Measurements from ENCODE around the gene LAMC1.

LAMC1 gene

DNA sequence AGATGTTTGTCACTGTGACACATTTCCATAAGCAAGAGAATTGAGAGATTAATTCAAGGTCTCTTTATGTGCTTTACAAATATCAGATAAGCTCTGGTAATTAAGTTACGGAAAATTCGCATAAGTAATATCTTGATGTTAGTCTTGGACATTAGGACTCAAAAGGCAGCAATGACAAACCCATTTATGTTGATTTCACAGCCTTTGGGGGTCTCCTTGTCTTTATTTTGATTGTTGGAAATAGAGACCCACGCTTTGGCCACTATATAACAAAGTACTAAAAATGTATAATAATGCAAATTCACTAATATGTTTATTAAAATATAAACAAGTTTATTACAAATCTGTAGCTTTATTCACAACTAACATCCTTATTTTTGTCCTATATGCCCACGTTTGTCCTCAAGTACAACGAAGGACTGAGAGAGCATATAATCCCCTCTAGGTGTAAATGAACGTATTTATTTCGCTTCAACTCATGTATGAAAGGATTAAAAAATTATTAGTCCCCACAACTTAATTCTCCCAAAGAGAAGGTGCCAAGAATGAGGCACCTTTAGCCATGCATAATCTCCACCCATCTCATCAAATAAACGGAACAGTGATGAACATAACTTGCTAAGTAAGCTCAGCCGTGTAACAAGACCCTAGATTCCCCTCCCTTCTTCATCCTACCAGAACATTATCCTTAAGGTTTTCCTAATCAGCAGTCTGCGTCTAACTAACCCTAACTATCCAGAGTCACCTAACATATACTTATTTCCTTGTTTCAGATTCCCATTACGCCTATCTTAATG lies 1.6 kb upstream of the LAMC1 start:
- DNase-seq (ENCODE audit: low spot score) = no peak

DNA sequence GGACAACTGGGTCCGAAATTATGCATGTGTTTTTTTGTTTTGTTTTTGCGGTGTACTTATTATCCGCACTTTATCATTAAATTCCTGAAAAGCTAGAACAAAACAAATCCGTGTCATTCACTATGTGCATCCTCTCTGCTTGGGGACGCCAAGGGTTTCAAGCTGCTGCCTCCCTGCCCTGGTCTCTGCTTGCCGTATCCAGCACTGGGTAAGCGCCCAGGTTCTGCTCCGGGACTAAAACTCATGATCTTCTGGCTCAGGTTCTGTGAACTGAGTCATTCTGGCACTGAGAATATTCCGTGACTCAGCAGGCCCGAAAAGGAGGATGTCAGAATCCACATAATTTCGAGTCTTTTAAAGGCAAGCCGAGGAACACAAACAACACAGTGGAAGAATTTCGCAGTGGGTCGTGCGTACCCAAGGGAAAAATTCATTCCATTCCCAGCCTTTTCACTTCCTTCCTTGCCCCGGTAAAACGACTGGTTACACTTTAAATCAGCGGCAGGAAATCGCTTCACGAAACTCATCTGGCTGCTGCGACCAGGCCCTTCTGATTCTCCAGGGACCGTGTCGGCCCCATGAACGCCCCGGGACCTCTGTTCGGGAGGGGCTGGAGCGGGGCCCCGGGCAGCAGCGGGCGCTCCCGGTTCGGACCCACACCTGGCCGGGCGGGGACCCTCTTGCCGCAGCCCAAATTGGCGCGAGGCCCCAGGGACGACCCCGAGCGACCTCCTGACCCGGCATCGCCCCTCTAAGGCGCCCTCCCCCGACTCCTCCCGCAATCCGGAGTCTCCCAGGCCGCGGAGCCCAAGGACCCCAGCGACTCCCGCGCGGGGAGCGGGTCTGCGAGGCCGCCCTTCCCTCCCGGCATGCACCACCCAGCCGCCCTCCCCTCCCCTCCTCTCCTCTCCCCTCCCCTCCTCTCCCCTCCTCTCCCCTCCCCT lies 746 bp upstream of the LAMC1 start:
- peak; percentile 58 for DNase-seq (ENCODE audit: low spot score)

DNA sequence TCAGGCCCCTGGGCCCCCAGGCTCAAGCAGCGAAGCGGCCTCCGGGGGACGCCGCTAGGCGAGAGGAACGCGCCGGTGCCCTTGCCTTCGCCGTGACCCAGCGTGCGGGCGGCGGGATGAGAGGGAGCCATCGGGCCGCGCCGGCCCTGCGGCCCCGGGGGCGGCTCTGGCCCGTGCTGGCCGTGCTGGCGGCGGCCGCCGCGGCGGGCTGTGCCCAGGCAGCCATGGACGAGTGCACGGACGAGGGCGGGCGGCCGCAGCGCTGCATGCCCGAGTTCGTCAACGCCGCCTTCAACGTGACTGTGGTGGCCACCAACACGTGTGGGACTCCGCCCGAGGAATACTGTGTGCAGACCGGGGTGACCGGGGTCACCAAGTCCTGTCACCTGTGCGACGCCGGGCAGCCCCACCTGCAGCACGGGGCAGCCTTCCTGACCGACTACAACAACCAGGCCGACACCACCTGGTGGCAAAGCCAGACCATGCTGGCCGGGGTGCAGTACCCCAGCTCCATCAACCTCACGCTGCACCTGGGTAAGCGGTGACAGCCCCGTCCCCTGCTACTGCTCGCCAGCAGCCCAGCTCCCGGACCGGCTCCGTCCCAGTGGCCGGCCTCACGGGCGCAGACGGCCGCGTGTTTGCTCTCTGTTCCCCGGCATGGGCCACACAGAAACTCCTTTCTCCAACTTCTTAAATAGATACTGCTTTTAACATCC lies 539 bp downstream of the LAMC1 start:
- peak; percentile 31 for DNase-seq (ENCODE audit: low spot score)

DNA sequence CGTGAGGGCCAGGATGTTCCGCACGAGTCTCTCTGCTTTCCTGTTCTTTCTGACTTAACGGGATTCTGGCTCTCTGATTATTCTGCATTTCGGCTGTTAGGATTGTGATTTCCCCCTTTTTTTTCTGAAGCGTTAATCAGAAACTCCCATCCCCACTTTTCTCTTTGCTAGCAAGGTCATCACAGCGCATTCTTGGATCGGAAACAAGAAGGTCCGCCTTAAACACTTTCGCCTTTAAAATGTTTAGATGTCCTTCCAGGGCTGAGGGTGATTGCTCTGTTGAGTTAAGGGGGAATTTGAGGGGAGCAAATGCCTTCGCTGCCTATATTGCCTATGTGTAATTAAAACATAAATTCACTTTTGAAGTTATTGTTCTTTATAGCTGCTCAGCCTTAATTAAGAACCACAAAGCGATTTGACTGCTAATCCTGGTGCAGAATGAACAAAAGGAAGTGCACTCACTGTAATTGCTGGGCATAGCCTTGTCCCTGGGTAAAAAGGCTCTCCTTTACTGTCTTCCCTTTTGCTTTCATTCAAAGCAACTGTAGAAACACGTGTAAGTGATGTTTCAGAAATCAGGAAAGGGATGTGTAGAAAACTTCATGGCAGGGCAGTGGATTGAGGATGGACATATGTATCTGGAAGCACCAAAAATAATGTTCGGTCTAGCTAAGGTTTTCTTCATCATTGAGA lies 1.2 kb downstream of the LAMC1 start:
- no peak for DNase-seq (ENCODE audit: low spot score)

DNA sequence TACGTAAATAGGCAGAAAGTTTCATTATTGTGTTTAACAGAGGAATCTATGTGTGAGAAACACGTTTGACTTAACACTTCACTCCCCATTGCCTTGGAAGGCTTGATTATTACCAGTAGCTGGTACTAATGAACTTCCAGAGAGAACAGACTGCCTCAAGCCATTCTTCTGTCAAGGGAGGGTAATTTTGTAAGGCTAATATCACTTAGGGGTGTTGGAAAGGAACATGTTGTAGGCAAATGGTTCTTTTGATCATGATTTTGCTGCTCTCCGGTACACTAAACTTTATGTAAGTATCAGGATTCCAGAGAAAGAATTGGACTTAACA lies 1.8 kb downstream of the LAMC1 start:
- DNase-seq (ENCODE audit: low spot score) = no peak

DNA sequence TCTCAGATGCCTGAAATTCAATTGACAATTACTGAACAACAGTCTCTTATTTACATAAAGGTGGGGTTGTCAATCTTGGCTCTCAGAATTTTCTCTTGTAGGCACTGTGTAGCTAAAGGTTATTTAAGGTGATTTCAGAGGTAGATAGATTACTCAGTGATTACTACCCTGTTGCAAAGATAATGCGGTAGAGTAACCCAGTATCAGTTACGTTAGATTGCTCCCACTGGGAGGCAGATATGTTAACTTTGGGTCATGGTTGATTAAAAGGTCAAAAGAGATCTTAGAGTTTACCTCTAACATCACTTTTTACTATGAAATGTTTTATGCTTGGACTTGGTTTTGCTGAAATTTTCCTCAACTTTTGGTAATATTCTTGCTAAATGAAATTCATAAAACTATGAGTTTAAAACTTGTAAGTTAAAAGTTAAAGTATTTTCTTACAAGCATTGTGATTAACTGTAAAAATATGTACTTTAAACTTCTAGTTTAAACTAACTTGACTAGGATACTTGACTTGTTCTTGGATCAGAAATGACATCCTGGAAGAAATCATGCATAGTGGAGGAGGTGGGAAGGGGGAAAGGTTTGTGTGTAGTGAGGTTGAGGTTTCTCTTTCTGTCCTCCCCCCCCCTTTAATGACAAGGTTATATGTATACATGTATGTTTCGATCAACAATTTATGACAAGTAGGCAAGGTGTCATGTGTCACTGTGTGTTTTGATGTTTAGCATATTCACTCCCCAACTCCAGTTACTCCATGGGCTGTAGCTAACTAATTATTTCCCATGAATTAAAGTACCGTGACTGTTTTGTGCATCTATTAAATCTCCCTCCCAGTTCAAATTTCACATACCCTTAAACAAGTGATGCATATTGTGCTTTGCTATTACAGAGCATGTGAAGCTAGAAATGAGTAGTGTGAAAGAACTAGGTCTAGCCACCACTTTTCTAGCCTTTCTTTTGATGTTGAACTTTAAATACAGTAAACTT lies 2.9 kb downstream of the LAMC1 start:
- DNase-seq (ENCODE audit: low spot score) = no peak

DNA sequence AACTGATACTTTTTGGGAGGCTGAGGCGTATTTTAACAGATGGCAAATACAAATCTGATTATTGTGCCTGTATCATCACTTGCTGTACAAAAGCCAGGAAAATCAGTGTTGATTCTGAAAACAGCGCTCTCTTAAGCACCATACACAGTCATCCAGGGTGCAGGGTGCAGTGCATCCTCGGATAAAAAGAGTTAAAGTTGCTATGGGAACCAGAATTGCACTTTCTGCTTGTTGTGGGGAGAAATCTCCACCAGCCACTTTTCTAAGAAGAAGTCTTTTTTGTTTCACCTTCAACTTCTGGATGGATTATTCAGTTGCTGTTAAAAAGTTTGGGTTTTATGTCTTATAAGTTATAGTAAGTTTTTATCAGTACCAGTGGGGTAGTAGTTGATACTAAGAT lies 3.8 kb downstream of the LAMC1 start:
- DNase-seq (ENCODE audit: low spot score) = no peak

DNA sequence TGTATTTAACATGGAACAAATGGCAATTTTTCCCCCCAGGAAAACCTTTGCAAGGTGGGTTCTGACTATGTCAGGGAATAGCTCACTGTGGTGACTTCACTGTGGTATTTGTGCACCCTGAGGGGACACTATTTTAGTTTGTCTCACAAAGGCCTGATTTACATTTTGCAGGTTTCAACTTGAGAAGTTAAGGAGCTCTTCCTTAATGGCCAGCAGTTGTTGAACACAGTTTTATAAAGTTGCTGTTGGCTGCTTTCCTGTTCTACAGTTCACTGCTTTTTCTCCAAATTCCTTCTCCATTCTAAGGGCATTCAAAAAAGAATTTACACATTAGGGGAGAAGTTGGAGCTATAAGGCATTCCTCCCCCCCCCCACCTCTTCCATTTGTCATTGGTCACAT lies 4.6 kb downstream of the LAMC1 start:
- no peak for DNase-seq (ENCODE audit: low spot score)

DNA sequence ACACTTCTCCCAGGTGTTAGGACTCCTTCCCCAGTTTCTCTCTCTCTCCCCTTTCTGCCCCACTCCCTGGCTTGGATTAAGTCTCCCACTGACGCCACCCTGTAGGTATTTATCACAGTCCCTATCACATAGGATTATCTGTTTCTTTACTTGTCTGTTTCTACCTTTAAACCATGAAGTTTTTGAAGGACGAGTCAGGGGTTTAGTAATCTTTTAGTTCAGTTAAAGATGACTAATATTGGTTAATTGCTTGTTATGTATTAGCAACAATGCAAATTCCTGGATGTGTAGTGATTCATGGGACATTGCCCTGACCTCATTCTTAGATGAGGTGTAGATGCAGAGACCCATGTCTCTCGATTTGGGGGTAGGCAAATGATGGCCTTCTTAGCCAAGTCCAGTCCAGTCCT lies 6.4 kb downstream of the LAMC1 start:
- no peak for DNase-seq (ENCODE audit: low spot score)

DNA sequence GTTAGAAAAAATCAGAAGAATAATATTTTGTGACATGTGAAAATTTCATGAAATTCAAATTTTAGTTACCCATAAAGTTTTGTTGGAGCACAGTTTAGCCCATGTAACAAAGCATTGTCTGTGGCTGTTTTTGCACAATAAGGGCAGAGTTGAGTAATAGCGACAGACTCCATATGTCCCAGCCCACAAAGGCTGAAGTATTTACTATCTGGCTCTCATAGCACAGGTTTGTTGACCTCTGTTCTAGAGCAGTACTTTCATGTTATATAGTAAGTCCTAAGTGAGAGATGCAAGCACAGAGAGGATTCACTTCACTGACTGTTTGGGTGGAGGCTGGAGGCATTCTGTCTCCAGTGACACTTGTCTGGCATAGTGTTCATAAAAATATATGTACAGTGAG lies 6.8 kb downstream of the LAMC1 start:
- DNase-seq (ENCODE audit: low spot score) = no peak

DNA sequence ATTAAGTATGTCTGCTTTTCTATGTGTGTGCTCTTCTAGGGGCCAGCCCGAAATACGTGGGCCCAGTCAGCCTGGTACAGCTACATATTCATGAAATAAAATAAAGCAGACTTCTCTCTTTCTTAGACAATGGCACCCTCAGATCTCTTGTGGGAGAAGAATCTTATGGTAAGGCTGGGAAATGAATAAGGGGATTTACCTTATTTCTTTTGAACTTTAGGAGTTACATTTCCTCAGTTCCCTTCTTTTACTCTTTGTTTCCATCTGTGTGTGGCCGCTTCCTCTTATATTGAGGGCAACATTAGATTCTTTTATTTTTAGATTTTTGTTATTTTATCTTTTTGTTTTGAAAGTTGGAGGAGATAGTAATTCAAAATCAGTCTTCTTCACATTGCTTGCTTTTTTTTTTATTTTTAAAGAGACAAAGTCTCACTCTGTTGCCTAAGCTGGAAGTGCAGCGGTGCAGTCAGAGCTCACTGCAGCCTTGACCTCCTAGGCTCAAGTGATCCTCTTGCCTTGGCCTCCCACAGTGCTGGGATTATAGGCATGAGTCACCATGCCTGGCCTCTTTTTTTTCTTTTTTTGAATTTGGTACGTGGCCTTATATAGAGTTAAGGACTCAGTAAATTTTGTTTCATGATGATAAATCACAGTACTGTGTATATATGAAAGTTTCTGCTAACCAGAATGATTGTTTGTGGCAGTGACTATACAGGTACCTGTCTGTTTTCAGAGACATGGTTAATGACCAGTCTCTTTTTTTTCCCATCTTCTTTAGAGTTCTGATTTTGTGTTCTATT lies 9.1 kb downstream of the LAMC1 start:
- no peak for DNase-seq (ENCODE audit: low spot score)

DNA sequence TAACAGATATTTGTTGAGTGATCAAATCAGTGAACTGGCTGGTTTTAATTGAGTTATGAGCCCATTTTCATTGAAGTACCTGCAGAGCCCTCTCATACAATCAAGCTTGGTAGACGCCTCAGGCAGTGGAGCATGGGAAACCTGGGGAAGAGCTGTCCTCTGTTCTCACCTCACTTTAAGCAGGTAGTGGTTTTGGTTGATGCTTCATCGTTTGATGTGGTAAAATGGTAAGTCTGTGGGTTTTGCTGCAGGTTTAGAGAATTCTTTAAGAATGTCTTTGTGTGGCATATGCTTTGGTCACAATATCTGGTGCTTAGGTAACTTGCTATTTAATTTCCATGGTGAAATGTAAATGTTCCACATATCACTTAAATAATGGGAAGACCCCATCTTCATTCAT lies 10.0 kb downstream of the LAMC1 start:
- DNase-seq (ENCODE audit: low spot score) = no peak

DNA sequence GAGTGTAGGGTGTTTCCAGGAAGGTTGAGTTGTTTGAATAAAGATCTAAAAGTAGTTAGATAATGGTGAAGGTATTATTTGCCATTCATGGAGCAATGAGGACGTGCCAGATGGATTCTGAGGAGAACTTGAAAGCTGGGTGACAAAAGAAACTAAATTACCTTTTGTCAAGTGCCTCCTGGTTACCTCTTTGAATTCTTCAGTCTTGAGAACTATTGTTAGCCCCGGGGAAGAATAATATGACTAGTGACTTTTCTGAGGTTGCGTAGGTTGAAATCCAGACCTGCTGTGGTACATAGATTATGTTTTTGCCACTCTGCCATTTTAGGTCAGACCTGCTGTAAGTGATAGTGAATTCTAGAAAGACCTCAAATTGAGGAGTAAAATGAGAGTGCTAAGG lies 11.5 kb downstream of the LAMC1 start:
- DNase-seq (ENCODE audit: low spot score) = no peak

DNA sequence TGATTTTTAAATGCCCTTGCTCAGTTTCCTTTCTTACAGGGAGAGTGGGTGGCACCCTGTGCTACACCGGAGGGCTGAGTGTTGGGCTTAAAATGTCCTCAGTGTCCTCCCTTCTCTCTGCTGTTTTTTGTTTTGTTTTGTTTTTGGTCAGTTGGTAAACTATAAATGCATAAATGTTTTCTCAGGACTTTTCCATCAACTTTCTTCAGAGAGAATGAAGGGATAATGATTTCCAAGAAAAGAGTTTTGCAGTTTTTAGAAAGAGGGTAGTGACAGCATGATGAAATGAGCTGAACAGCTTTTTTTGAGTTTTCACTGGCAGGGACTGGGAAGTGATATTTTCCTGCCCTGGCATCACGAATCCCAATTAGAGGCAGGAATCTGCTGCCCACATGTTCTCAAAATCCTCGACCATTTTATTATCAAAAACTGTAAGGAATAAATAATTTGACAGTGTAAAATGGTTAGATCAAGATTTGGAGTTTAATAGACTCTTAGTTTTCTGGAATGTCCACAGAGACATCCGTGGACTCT lies 15.2 kb downstream of the LAMC1 start:
- DNase-seq (ENCODE audit: low spot score) = no peak

DNA sequence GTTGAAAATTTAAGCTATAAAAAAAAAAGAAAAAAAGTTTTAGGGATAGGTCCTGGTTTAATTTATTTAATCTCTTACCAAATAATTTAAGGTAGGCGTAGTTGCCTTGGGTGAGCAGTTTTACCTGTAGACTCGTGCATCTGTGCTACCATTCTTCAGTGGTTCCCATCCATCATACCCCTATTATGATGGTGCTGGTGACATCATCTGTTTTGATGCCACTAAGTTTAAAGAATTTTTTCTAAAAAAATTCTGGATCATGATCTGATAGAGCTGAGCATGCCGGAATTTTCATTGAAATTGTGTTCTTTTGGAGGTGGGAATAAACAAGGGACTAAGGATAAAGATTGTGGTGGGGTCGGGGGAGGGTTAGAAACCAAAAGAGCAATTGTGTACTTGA lies 15.7 kb downstream of the LAMC1 start:
- DNase-seq (ENCODE audit: low spot score) = no peak

DNA sequence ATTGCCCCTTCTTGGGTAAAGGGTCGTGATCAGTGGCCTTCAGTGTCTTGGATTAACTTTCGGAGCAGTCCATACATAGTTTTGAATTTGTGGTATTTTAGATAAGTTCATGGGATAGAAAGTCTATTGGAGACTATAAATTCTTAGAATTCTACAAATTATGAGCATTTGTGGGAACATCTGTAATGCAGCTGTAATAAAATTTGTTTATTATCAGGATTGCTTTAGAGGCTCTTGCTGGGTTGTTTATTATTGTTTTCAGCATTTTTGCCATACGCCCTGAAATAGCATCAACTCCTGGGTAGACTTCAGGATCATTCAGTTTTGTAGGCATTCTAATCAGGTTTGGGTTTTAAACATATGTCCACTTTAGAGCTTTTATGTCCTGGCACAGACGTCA lies 16.1 kb downstream of the LAMC1 start:
- DNase-seq (ENCODE audit: low spot score) = no peak

DNA sequence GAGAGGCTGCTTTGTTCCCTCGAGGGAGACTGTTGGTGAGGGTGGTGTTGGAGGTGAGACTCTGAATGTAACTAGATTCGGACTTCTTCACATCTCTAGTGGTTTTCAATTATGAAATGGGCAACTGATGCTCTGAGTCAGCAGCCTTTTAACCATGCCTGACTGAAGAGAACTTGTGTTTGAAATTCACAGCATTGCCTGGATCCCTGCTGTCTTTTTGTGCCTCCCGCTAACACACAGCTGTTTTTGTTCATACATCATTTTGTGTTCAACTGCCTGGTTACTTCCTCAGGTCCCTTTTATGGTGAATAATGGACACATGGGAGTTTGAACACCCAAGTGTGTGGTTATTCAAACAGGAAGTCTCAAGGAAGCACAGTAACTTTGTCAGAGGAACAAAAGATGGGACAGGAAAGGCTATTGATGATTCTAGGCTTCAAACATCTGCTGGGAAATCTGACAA lies 16.8 kb downstream of the LAMC1 start:
- DNase-seq (ENCODE audit: low spot score) = no peak

DNA sequence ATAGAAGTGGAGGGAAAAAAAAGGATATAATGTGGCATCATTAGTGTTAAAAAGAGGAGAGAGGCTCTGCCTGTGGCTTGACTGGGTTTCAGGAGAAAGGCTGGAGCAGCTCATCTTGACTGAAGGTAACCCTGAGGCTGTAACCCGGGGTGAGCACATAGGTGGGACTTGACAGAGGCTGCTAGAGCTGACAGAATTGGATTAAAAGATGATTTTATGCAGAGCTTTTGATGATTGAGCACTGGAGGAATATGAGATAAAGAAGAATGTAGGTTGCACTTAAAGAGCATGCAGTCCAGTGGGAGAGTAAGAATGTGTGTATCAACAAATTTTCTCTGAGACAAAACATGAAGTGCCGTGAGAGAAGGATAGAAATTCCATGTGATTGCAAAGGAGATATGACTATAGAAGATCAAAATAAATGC lies 17.3 kb downstream of the LAMC1 start:
- DNase-seq (ENCODE audit: low spot score) = no peak

DNA sequence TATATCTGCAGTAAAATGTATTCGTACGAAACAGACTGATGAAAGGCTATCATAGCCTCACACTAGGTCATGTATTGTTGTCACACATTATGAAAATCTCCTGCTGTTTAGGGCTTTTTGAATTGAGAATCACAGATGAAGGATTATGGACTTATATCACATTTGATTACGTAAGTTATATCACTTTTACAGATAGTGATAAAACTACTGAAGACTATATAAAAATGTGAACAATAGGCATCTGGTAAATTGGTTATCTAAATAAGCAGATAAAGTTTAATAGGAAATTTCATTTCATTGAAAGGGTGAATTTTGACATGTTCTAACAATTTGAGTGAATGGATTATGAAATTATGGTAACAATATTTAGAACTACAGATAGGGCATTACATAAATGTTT lies 20.0 kb downstream of the LAMC1 start:
- no peak for DNase-seq (ENCODE audit: low spot score)
